Lower lobe of right lung (tissue), 2 donors: ENCODE results near the gene ALCAM. TPM values are rescaled to one million over a fixed set of nuclear protein-coding genes. Genes with fewer than 3 reads are reported as not detected.

Experiments used
- ATAC-seq, 2 donors: fragments of 200-7000 bp; cut with Tn5 transposase; one replicate each; pipeline ENCODE4 v1.9.1; 2020 to 2022; ENCODE audit warnings: mild to moderate bottlenecking in 2 of 2, moderate library complexity in 2 of 2
- DNase-seq: peaks from one replicate; pipeline ENCODE4 v3.0.0-alpha.2; 2020
- H3K27ac ChIP-seq: fragments of 200-600 bp; one replicate; pipeline ENCODE4 v1.8.0; 2022
- H3K27me3 ChIP-seq: fragments of 200-600 bp; one replicate; pipeline ENCODE4 v1.8.0; 2022; ENCODE audit warnings: low read depth
- H3K36me3 ChIP-seq: fragments of 200-600 bp; one replicate; pipeline ENCODE4 v1.8.0; 2022; ENCODE audit warnings: mild to moderate bottlenecking
- H3K4me1 ChIP-seq: fragments of 200-600 bp; one replicate; pipeline ENCODE4 v1.8.0; 2022
- H3K4me3 ChIP-seq: fragments of 200-600 bp; one replicate; pipeline ENCODE4 v1.8.0; 2022; ENCODE audit warnings: mild to moderate bottlenecking
- H3K9me3 ChIP-seq: fragments of 200-600 bp; one replicate; pipeline ENCODE4 v1.8.0; 2022
- CTCF ChIP-seq: fragments of 200-600 bp; IDR thresholded peaks from one replicate; pipeline ENCODE4 v1.8.0; 2022; ENCODE audit warnings: antibody characterized with exemption, mild to moderate bottlenecking
- intact Hi-C: fragments of 100-400 bp; cut with DNase I; formaldehyde crosslinking; loops from one replicate; pipeline ENCODE4 v1.11.0; 2022
- total RNA-seq: library from RNA; stranded (reverse); fragmentation: NEBNext Ultra II Directional; extraction: Animal tissue kit (Norgen Biotek cat#: 25700); gene quantifications from one replicate; pipeline ENCODE4 v1.2.1, GENCODE V29; 2021
- donor health status: DM: no; HTN: yes; CAD: no; lungs with severe emphysema.

Gene ALCAM
- total RNA-seq, 1 donor from 2014 or later = 174 TPM

- intact Hi-C loops = no loop called here
- H3K9me3 ChIP-seq = peaks cover 4% of the 10 kb centered on the region
- no peak for DNase-seq
- H3K36me3 ChIP-seq = no peaks in the 10 kb centered on the region
- ATAC-seq = peak in 1 of 2 donors; percentile 29
- H3K27ac ChIP-seq = no peak overlapping the region
- TF ChIP-seq CTCF = no peak
- H3K4me1 ChIP-seq = no peaks in the 10 kb centered on the region
- H3K27me3 ChIP-seq = no peaks in the 10 kb centered on the region
- H3K4me3 ChIP-seq = no peak overlapping the region
Measured at GRCh38 chr3:105327662-105328337, 38.9 kb upstream of the ALCAM start.

- ATAC-seq (no peak), DNase-seq (no peak)
- H3K27me3 ChIP-seq = no peaks in the 10 kb centered on the region
- TF ChIP-seq CTCF = no peak
- intact Hi-C loops = no loop called here
- H3K36me3 ChIP-seq = no peaks in the 10 kb centered on the region
- no peak overlapping the region for H3K4me3 ChIP-seq
- no peak overlapping the region for H3K27ac ChIP-seq
- peaks cover 7% of the 10 kb centered on the region for H3K9me3 ChIP-seq
- no peaks in the 10 kb centered on the region for H3K4me1 ChIP-seq
Measured at GRCh38 chr3:105328338-105328730, 38.4 kb upstream of the ALCAM start.

- ATAC-seq = no peak
- no peak overlapping the region for H3K27ac ChIP-seq
- peaks cover 7% of the 10 kb centered on the region for H3K9me3 ChIP-seq
- no peak overlapping the region for H3K4me3 ChIP-seq
- intact Hi-C loops = no loop called here
- no peak for DNase-seq
- TF ChIP-seq CTCF = no peak
- no peaks in the 10 kb centered on the region for H3K27me3 ChIP-seq
- H3K36me3 ChIP-seq = no peaks in the 10 kb centered on the region
- H3K4me1 ChIP-seq = no peaks in the 10 kb centered on the region
Measured at GRCh38 chr3:105332961-105333360, 33.7 kb upstream of the ALCAM start.

DNA sequence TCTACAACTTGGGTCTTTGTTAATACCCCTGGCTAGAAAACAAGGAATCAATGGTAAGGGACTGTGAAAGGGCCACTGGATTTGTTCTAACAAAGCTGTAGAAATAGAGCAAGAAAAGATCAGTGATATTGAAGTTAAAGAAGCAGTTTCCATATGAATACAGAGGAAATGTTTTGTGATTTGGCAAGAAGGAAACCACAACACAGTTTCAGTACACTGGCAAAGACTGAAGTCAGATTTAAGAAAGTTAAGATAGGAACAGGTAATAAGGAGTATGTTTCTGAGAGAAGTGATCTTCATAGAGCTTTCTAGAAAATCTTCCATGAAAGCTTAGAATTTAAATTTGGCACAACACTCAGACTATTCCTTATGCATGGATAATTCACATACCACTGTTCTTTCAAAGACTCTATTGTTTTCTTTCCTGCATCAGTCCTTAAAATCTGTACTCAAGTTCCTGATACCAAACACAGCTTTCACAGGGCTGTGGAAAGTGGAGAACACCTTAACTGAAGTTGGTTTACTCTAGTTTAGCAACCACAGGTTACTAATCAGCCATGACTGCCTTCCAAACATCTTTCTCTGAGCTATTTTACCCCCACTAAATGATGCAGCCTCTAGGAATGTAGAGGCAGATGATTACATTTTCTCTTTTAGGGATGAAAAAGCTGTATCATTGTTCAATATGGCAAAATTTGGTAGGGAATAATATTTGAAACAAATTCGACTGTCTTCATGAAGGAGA lies 32.4 kb upstream of the ALCAM start:
- DNase-seq = no peak

DNA sequence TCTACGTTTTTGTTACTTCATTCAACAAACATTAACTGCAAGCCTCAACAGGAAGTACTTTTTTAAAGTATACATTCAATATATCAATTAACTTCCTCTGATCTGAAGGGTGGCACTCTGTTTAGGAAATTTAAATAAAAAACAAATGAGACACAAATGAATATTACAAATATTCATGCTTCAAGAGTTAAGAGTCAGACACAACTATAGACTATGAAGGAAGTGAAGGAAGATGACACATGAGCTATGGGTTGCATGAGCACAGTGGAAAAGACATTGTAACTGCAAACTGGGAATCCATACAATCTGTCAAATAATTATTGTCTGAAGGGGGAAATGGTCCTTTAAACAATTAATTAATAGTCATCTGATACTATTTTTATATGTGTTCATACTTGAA lies 26.8 kb upstream of the ALCAM start:
- Histone ChIP-seq H3K4me3 (no peak overlapping the region), H3K27ac (no peak overlapping the region), H3K36me3 (no peaks in the 10 kb centered on the region), H3K9me3 (no peaks in the 10 kb centered on the region), H3K27me3 (no peaks in the 10 kb centered on the region), H3K4me1 (no peaks in the 10 kb centered on the region)
- no peak for TF ChIP-seq CTCF
- intact Hi-C loops = no loop called here
- DNase-seq (no peak), ATAC-seq (no peak)

More for the DNA sequence above, 32.4 kb upstream of the ALCAM start:
- Histone ChIP-seq H3K27ac (no peak overlapping the region), H3K4me1 (no peaks in the 10 kb centered on the region), H3K36me3 (no peaks in the 10 kb centered on the region), H3K27me3 (no peaks in the 10 kb centered on the region), H3K4me3 (no peak overlapping the region), H3K9me3 (peaks cover 7% of the 10 kb centered on the region)
- intact Hi-C loops = no loop called here
- no peak for ATAC-seq
- TF ChIP-seq CTCF = no peak
